COLO829 (cell line): ENCODE results near the gene ACLY.
A peak's percentile ranks its signal among the peaks of the same experiment; 100 is the strongest.
"Not testable (repeated sequence)": the region's sequence is repeated elsewhere in the genome, so short reads cannot be mapped to it uniquely, and the experiment has no call there.

ENCODE experiments used
- DNase-seq: peaks from one replicate; pipeline ENCODE4 v3.0.0; 2012; ENCODE audit warnings: low spot score

The ACLY gene

GRCh38 chr17:41939044-41939692, 20.4 kb upstream of the ACLY start:
- no peak for DNase-seq

DNA sequence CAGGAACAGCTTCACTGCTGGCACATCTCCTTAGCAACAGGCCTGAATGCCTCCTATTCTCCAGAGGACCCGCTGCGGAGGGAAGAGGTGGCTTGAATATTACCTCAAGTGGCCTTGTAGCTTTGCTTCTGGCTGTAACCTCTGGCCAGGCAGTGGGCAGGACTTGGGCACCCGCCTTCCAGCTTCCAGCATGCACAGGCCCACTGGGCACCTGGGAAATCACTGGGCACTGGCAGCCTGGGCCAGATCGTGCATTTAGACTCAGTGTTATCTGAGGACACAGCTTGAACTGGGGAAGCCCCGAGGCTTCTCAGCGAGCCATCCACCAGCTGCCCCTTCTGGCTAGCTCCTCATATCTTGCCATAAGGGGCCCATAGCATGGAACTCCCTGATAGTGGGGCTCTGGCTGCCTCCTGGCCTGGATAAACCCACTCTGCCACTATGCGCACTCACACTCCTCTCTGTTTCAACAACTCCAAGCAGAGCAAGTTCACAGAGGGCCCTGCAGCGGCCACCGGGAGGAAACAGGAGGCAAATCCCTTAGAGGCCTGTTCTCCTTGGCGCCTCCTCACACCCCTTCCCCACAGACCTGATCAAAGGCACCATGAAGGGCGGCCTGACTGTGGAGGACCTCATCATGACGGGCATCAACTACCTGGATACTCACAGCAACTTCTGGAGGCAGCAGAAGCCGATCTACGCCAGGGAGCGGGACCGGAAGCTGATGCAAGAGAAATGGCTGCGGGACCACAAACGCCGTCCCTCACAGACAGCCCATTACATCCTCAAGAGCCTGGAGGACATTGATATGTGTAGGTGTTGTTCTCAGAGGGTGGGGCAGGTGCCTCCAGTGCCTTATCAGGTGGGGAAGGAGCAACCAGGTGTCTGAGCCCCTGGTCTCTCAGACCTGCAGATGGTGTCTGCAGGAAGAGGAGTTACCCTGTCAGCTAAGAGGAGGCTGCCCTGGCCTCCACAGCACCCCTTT, 19.5 kb upstream of the ACLY start:
- DNase-seq = no peak

GRCh38 chr17:41935641-41936040, 16.9 kb upstream of the ACLY start:
- no peak for DNase-seq

- DNase-seq = no peak
Measured at GRCh38 chr17:41932816-41933389, 14.2 kb upstream of the ACLY start.

DNA sequence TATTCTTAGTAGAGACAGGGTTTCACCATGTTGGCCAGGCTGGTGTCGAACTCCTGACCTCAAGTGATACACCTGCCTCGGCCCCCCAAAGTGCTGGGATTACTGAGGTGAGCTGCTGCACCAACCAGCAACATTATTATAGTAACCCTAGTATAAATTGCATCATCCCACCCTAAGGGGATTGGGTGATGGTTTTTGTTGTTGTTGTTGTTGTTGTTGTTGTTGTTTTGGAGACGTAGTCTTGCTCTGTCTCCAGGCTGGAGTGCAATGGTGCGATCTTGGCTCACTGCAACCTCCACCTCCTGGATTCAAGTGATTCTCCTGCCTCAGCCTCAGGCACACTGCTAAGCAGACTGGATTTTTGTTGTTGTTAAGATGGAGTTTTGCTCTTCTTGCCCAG, 13.0 kb upstream of the ACLY start:
- not testable (repeated sequence) for DNase-seq

GRCh38 chr17:41930833-41931156, 12.0 kb upstream of the ACLY start:
- DNase-seq = not testable (repeated sequence)

DNA sequence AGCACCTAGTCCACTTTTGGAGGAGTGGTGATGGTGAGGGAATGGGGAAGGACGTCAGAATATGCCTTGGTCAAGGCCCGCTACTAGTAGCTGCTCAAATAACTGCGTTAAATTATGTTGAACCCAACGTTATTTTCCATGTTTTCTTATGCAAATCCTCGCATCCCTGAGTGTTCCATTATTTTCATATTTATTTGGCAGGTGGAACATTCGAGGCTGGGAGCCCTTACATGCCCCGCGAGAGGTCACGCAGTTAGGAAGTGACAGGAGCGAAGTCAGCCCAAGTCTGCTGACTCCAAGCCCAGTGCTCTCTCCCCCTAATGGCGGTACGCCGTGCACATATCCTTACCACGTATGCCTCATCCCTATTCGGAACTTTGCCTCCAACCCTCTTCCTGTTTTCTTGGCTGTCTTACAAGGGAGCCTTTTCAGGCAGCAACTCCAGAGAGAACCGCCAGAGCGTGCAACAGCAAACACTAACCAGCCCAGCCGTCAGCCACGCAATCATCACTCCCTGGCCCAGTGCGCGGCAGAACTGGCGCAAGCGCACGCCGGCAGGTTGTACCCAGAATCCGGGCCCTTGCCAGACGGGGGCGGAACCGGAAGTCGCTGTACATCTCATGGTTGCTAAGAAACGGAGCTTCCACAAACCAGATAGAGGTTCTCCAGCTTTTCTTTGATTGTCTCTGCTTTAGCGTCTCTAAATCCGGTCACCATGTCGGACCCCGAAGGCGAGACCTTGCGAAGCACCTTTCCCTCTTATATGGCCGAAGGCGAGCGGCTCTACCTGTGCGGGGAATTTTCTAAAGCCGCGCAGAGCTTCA, 11.5 kb upstream of the ACLY start, which contains the start of gene ODAD4:
Gene ODAD4 (plus strand): TSS at position 609 of the 824 bp plus-strand sequence. CDS start 107 bp downstream, at position 716.
- DNase-seq = peak; percentile 99

GRCh38 chr17:41928693-41929251, 10.0 kb upstream of the ACLY start:
- no peak for DNase-seq

DNA sequence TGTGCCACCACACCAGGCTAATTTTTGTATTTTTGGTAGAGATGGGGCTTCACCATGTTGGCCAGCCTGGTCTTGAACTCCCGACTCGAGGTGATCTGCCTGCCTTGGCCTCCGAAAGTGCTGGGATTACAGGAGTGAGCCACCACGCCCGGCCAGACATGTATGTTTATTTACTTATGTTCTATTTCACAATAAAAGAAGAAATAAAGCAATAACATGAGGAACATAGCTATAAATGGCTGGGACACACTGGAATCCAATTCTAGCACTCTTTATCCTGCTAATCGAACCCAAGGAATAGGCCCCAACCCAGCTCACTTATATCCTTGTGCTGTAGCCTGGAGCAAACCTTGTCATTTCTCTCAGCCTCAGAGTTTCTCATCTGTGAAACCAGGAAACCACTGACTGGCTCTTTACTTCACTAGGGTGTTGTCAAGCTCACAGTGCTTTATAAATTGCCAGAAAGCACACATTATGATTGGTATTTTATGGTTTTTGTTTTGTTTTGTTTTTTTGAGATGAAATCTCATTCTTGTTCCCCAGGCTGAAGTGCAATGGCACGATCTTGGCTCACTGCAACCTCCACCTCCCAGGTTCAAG, 7.3 kb upstream of the ACLY start:
- DNase-seq = no peak

GRCh38 chr17:41920580-41920955, 1.8 kb upstream of the ACLY start:
- no peak for DNase-seq

GRCh38 chr17:41919840-41920579, 1.3 kb upstream of the ACLY start:
- DNase-seq = no peak

- no peak for DNase-seq
Measured at GRCh38 chr17:41919165-41919817, 540 bp upstream of the ACLY start.

DNA sequence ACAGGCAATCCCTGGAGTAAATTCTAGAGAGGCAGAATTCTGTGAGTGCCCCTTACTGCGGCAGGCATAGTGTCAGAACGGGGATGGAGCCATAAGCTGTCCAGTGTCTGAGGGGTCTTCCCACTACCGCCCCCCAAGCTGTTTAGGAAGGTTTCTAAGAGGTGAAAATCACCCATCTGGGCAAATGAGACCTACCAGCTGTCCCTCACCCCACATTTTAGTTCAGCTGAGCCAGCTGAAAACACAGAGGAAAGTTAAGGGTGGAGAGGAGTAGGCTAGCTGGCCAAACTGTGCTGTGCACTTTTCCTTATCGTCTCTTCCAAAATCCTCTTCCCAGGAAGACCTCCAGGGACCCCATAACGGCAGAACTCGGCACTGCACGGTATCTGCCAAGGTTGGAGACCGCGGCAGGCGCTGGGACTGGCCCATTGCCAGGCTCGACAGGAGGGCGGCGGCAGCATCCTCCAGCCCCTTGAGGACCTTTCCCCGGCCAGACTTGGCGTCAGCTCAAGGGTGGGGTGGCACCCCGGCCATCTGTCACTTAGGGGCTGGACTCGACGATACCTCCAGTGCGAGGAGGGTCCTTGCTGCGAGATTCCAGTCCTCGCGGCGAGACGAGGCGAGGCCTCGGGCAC, 955 bp downstream of the ACLY start:
- no peak for DNase-seq

- DNase-seq = peak; percentile 84
Measured at GRCh38 chr17:41917192-41917591, 1.6 kb downstream of the ACLY start.

DNA sequence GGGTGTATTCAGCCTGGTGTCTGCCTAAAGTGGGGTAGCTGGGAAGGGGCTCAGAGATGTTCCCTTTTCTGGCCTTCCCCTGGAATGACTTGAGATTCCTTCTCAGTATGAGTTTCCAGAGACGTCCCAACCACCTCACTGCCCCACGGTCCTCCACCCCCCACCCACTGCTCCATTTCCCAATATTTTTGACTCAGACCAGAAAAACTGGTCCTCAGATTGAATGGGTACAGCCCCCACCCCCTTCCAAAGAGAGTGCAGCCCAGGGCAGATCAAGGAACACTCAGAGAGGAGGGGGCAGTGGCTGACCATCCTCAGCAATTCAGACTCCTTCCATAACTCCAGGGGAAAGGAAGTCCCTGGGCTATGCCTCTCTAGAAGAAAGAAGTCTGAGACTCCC, 3.2 kb downstream of the ACLY start:
- no peak for DNase-seq

- no peak for DNase-seq
Measured at GRCh38 chr17:41915020-41915419, 3.7 kb downstream of the ACLY start.

GRCh38 chr17:41914358-41914766, 4.4 kb downstream of the ACLY start:
- no peak for DNase-seq

DNA sequence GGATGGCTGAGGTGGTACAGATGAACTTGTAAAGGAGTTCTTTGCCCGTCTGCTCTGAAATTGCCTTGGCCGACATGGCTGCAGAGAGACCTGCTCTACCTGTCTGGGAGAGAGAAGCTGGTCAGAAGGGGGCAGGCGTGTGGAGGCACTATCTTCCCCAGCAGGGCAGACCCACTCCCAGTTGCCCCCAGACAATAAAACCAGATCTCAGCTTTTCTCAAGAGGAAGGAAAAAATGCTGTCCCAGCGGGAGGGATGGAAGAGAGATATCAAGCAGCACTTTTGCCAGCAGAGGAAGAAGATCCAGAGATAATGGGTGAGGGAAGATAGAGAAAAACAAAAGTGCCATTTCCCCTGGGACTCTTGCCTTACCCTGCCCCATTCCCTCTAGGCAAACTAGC, 5.0 kb downstream of the ACLY start:
- DNase-seq = no peak

- DNase-seq = no peak
Measured at GRCh38 chr17:41912925-41913324, 5.8 kb downstream of the ACLY start.
